HG03175 (cell line): ENCODE measurements around the gene CALN1.

Source experiments
- ATAC-seq: cut with Tn5 transposase; IDR thresholded peaks from one replicate; pipeline ENCODE4 v1.9.1; 2021; ENCODE audit warnings: mild to moderate bottlenecking, moderate library complexity; ENCODE audit not compliant: unreplicated experiment

Gene CALN1

DNA sequence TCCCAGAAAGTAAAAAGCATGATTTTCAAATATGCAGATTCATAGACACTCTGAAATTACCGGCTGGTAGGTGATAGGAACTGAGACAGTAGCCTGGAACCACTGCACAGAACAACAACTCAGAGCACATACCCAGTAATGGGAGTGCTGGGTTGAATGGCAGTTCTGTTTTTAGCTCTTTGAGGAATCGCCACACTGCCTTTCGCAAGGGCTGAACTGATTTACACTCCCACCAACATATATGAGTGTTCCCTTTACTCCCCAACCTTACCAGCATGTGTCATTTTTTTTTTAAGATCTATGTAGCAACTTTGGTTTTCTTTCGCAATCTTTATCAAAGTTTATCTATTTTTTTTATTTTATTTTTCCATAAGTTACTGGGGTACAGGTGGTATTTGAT is 358.8 kb downstream of the CALN1 start:
- ATAC-seq = no peak

- ATAC-seq = no peak
Measured at GRCh38 chr7:72048420-72048819, 363.7 kb downstream of the CALN1 start.

DNA sequence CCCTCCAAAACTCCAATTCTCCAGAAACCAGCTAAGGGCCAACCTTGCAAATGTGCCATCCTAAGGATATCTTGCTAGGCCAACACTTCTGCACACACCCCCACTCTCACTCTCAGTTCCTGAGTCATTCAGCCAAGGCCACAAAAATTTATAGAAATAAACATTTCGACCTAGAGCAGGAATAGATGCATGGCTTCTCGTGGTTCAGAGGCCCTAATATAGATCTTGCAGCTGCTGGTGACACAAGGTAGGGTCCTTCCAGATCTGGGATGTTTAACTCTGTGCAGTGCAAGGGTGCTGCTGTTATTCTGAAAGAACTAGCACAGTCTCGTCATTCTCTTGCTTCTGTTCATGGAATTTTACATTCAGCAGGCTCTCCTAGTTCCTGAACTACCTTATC is 369.3 kb downstream of the CALN1 start:
- no peak for ATAC-seq

GRCh38 chr7:72040641-72041040 is 371.5 kb downstream of the CALN1 start:
- no peak for ATAC-seq

DNA sequence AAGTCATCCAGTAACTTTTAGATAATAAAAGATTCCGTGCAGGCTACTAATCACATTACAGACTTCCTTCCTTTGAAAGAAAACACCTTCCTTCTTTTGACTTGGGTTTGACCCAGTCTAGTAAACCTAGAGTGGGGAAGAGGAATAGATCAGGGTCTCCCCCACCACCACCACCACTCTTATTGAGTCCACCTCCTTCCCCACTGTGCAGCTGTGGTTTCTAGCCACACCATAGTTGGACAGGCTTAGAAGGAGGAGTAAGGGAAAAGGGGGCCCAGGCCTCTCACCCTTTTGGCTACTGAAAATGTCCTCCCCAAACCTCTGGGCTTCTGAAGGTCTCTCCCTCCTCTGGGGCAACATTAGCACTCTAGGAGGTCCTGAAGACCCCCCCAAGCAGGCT is 372.7 kb downstream of the CALN1 start:
- ATAC-seq = no peak

GRCh38 chr7:72038022-72038732 is 374.0 kb downstream of the CALN1 start:
- no peak for ATAC-seq

GRCh38 chr7:72037516-72037915 is 374.6 kb downstream of the CALN1 start:
- ATAC-seq = no peak

DNA sequence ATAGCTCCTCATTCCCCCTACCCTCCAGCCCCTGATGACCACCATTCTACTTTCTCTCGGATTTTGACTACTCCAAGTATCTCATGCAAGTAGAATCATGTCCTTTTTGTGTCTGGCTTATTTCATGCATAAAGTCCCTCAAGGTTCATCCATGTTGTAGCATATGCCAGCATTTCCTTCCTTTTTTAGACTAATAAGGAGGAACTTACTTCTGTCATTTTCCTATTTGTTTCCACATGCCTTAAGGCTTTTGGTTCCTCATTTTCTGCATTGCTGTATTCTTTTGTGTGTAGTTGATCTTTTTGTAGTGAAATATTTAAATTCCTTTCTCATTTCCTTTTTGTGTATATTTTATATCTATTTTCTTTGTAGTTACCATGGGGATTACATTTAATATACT is 376.9 kb downstream of the CALN1 start:
- ATAC-seq = no peak

DNA sequence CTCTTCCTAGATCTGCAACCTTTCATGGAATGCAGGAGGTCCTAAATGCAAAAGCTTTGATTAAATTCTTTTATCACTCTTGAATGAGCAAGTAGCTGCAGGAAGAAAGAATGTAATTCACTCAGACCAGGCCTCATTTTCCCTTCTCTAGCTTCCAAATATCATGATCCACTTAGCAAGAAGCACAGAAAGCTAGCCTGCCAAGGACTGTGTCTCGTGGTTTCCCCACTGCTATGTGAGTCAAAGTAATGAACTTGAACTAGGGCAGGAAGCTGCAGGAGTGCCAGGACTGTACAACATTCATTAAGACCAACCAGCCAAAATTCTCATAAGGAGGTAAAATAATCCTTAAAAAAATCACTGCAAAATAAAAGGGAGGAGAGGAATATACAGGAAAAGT is 379.2 kb downstream of the CALN1 start:
- no peak for ATAC-seq

- ATAC-seq = no peak
Measured at GRCh38 chr7:72030994-72031667, 381.0 kb downstream of the CALN1 start.

DNA sequence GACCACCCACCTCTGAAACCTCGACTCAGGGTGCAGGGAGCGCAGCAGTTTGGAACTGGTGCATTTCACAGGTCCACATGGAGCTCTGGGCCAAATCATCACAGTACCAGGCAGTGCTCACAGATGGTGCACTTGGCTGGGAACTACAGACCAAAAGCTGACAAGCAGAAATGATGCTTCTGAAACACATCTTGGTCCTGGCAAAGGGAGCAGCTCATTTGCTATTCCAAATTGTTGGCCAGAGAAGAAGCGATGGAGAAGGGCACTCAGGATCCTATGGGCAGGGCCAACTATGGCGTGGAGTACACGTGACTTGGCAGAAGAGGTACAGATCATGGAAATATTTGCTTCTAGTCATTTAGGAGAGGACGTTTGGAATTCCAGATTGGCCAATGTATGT is 383.9 kb downstream of the CALN1 start:
- no peak for ATAC-seq

DNA sequence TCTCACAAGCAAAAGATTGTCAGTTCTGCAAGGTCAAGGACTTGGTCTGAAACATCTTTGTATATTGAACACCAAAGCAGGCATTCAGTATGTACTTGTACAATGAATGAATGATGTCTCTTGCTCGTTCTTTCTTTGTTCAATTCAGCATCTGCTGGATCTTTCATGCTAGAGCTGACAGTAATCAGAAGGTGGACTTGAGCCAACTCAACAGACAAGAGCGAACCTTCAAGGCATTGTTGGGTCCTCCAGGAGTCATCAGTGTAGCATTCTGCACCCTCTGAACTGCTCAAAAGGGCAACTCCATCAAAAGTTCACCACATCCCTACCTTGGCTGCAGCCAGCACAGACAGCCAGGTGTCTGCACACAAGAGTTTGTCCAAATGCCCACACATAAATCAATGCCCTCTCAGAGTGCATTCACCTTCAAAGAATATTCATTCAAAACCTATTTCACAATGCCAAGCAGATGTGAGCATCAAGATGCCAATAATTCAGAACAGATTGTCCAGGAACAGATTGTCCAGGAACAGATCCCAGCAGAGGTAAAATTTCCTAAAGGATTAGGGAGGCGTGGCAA is 386.7 kb downstream of the CALN1 start:
- ATAC-seq = no peak

DNA sequence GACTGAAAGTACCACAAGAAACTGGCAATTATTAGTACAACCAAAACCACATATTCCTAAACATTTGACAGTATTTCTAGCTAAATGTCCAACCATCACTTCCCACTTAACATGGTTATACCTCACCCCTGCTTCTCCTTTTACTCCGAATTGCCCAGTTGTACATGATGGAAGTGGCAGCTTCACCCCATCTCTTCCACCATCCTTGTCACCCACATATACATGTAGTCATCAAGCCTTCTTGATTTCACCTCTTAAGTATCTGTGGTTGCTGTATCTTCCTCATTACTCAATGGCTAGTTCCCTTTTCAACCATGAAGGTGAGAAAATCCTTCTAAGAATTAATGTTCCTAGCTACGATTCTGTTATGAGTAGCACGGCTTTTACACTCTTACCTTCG is 388.2 kb downstream of the CALN1 start:
- ATAC-seq = no peak

GRCh38 chr7:72021716-72022115 is 390.4 kb downstream of the CALN1 start:
- ATAC-seq = no peak

DNA sequence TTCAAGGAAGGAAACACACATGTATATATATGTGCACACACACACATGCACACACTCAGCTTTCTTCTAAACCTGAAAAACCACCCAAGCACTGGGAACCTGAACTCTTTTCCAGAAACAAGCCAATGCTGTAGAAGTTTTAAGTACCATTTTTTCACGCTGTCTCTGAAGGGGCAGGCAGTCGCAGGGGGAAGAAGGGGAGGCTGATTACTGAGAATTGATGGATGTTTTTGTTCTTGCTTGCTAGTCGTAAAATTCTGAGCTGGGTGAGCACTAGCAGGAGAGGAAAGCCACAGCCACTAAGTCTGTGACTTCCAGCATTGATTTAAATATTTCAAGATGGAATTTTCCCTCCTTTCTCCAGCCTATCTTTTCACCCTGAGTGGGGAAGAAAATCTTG is 391.8 kb downstream of the CALN1 start:
- ATAC-seq = no peak

GRCh38 chr7:72019436-72019835 is 392.7 kb downstream of the CALN1 start:
- ATAC-seq = no peak

DNA sequence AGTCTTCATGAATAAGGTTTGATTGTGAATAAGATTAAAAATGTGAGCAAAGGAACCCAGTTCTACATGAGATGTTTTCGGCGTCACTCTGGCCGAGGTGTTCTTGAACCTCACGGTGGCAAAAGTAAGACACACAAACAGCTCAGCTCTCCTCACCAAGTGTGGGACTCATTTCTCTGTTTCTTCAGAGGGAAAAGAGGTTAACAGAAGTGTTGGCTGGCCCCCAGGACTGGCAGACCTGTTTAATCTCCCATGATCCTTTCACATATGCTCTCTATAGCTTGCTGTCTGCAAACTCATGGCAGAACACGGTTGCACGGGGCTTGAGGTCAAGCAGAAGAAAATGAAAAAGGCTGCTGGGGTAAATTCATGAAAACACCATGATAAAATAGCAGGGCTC is 394.4 kb downstream of the CALN1 start:
- ATAC-seq = no peak

DNA sequence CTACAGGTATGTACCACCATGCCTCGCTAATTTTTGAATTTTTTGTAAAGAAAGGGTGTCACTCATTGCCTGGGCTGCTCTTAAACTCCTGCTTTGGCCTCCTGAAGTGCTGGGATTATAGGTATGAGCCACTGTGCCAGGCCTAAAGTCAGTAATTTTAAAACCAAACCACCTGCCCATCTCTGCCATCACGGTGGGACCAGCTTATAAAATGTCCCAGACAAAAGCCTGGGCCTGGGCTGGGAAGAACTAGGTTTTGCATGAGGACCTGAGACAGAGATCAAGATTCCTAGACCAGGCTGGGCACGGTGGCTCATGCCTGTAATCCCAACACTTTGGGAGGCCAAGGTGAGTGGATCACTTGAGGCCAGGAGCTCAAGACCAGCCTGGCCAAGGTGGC is 395.6 kb downstream of the CALN1 start:
- no peak for ATAC-seq

DNA sequence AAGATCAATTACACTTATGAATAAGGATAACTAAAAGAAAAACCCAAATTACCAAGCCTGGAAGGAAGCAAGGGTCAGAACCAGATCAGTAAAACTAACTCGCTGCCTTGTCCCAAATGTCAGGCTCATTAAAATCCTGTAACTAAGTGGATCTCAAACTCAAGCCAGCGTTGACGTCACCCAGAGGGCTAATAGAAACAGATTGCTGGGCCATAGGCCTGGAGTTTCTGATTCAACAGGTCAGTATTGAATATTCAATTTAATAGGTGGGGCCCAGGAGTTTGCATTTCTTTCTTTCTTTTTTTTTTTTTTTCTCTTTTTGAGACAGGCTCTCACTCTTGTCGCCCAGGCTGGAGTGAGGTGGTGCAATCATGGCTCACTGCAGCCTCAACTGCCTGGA is 397.0 kb downstream of the CALN1 start:
- ATAC-seq = no peak

GRCh38 chr7:72007018-72007417 is 405.1 kb downstream of the CALN1 start:
- no peak for ATAC-seq

GRCh38 chr7:72003236-72003635 is 408.9 kb downstream of the CALN1 start:
- no peak for ATAC-seq

- no peak for ATAC-seq
Measured at GRCh38 chr7:71996141-71996540, 416.0 kb downstream of the CALN1 start.
